PFSK-1 (cell line): ENCODE results near the gene KIF26B.

Source experiments
- POLR2AphosphoS5 ChIP-seq: IDR thresholded peaks from 2 replicates; pipeline ENCODE4 v1.6.1; 2012; ENCODE audit warnings: low read depth, mild to moderate bottlenecking, control low read depth, low read length, moderate library complexity
- REST ChIP-seq, 2 experiments: IDR thresholded peaks; 2 replicates each; pipeline versions ENCODE4 v1.6.1 to v1.8.0; 2011 to 2012; ENCODE audit warnings: low read depth in 2 of 2, low read length in 2 of 2, control low read depth in 1 of 2, inconsistent platforms in 1 of 2, mild to moderate bottlenecking in 1 of 2, moderate library complexity in 1 of 2; ENCODE audit not compliant: insufficient read depth in 1 of 2
- TAF1 ChIP-seq: IDR thresholded peaks from 2 replicates; pipeline ENCODE4 v1.6.1; 2012; ENCODE audit warnings: low read length, control low read depth, borderline replicate concordance; ENCODE audit not compliant: insufficient read depth

GRCh38 chr1:245270972-245271371 lies 116.2 kb downstream of the KIF26B start:
- TF ChIP-seq REST (IDR thresholded peaks at IDR 0.05; ENCODE audit: insufficient read depth in 1 of 2, low read depth in 2 of 2, low read length in 2 of 2) (no peak), POLR2AphosphoS5 (no peak), TAF1 (no peak)
